Measurements from ENCODE around the gene PNPLA1. TPM values are rescaled to one million over a fixed set of nuclear protein-coding genes. Genes with fewer than 3 reads are reported as not detected.

PNPLA1 gene
- total RNA-seq, 1 donor from 2014 or later = not detected

DNA sequence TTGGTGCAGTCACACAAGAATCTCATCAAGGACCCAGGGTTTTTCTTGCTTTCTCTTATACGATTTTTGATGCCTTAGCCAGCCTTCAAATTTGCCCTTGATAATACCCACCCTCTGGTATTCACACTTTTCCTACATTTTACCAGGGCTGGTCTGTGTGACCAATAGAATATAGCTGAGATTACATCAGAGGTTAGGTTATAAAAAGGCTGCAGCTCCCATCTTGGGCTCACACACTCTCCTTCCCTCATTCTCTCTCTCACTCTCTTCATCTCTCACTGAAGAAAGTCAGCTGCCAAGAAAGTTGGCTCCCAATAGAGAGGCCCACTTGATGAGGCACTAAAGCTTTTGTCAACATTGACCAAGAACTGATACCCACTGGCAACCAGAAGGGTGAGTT lies 4.1 kb upstream of the PNPLA1 start:
- H3K27me3 ChIP-seq (ENCODE audit: low read depth) = peaks cover 58% of the 10 kb centered on the region
- H3K4me3 ChIP-seq = no peak overlapping the region
- H3K4me1 ChIP-seq = no peaks in the 10 kb centered on the region
- TF ChIP-seq, protein P1, sequence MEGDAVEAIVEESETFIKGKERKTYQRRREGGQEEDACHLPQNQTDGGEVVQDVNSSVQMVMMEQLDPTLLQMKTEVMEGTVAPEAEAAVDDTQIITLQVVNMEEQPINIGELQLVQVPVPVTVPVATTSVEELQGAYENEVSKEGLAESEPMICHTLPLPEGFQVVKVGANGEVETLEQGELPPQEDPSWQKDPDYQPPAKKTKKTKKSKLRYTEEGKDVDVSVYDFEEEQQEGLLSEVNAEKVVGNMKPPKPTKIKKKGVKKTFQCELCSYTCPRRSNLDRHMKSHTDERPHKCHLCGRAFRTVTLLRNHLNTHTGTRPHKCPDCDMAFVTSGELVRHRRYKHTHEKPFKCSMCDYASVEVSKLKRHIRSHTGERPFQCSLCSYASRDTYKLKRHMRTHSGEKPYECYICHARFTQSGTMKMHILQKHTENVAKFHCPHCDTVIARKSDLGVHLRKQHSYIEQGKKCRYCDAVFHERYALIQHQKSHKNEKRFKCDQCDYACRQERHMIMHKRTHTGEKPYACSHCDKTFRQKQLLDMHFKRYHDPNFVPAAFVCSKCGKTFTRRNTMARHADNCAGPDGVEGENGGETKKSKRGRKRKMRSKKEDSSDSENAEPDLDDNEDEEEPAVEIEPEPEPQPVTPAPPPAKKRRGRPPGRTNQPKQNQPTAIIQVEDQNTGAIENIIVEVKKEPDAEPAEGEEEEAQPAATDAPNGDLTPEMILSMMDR (IDR thresholded peaks at IDR 0.05; ENCODE audit: borderline replicate concordance) = no peak
- DNase-seq = no peak
- peaks cover 15% of the 10 kb centered on the region for H3K9me3 ChIP-seq (replicated peaks)
- H3K27ac ChIP-seq (replicated peaks) = no peak overlapping the region
- H3K36me3 ChIP-seq = peaks cover 4% of the 10 kb centered on the region
- intact Hi-C loops (cut with micrococcal nuclease) = no loop called here

DNA sequence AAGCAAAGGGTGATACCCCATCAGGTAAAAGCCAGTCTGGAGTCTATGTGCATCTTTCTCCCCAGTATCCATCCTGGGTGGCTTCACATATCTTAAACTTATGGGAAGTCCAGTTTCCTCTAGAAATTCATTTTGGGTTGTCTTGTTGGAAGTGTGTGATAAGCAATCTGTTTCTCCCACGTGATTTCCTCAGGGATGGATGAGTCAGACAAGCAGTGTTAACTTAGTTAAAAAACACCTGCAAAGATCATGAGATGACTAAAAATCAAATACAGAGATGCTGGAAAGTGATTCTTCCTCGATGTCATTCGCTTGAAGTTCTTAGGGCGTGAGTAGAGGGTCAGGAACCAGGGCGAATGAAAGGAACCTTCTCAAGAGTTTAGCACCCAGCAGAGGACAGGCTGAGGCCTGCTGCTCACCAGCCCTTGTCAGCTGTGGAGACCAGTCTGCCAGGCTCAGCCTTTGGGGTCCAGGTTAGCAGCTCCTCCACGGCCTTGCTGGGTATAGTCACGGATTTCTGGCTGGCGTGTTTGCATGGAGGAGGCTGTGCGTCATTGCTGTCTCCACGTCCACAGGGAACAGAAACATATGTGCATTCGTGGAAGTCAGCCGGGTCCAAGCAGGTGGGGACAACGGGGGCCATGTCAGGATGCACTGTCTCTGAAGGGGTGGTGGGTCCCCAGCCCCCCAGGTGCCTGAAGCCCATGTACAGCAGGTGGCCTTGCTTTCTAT lies 2.8 kb upstream of the PNPLA1 start:
- Histone ChIP-seq H3K4me1 (no peaks in the 10 kb centered on the region), H3K9me3 (replicated peaks) (peaks cover 15% of the 10 kb centered on the region), H3K27ac (replicated peaks) (no peak overlapping the region), H3K36me3 (peaks cover 4% of the 10 kb centered on the region), H3K27me3 (ENCODE audit: low read depth) (peaks cover 58% of the 10 kb centered on the region), H3K4me3 (no peak overlapping the region)
- intact Hi-C loops (cut with micrococcal nuclease) = no loop called here
- TF ChIP-seq, protein P1 (IDR thresholded peaks at IDR 0.05; ENCODE audit: borderline replicate concordance) = no peak
- DNase-seq = no peak

DNA sequence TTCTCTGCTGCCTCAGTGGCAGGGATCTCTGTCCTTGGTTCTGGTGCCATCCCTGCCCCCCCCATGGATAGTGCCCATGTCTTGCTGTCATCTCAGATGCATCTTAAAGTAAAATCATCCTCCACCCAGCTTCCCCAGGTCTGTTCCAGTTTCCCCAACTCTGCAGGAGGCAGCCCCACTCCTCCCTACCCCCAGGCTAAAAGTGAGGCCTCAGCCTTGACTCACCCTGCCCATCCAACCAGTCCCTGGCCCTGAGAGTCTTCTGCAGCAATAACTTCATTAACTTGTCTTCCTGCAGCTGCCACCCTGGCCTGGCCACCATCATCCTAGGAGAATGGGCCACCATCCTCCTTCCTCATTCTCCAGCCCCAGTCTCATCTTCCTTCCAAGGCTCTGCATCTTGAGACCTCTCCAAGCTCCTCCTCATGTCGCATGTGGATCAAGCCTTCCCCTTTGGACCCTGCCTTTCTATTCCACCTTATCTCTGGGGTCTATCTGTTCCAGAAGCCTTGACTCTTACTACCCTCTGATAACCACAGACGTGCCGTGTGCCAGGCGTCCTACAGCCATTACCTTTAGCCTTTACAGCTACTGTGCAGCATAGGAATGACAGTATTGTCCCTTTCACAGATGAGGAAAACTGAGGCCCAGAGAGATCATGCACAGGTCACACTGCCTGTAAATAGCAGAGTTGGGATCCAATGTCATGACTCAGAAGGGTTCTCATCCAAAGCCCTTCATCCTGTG lies 2.0 kb upstream of the PNPLA1 start:
- intact Hi-C loops (cut with micrococcal nuclease) = no loop called here
- Histone ChIP-seq H3K36me3 (peaks cover 4% of the 10 kb centered on the region), H3K9me3 (replicated peaks) (peaks cover 15% of the 10 kb centered on the region), H3K4me1 (no peaks in the 10 kb centered on the region), H3K27ac (replicated peaks) (no peak overlapping the region), H3K27me3 (ENCODE audit: low read depth) (peaks cover 63% of the 10 kb centered on the region), H3K4me3 (no peak overlapping the region)
- no peak for DNase-seq
- TF ChIP-seq, protein P1 (IDR thresholded peaks at IDR 0.05; ENCODE audit: borderline replicate concordance) = no peak

DNA sequence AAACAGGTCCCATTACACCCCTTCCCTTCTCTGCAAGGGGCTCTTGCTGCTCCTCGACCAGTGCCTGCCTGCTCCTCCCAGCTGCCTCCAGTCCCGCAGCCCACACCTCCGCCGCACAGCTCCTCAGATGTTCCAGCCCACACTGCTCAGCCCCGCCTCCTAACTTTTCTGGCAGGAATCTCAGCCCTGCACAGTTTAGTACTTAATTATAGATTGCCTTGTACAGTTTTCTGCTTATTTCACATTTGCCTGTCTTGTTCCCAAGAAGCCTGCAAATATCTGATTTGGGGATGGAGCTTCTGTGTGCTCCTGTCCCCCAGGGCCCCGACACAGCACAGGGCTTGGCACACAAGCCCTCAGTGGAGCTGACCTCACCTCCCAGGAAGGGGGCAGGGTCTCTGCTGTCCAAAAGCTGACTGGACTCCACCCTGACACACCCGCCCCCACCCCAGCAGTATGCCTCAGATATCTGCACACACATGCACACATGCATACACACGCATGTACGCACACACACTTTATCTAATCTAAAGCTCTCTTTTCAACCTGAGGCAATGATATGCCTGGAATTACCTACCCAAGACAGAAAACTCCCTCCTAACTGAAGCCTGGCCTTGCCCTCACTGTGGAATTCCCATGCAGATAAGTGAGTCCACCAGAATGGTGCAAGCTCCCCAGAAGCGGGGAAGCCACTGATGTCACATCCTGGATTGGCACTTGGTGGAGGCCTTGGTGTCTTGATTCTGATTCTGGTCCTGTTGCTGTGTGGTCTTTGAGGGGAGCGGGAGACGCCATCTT lies 1.2 kb upstream of the PNPLA1 start:
- peaks cover 66% of the 10 kb centered on the region for H3K27me3 ChIP-seq (ENCODE audit: low read depth)
- intact Hi-C loops (cut with micrococcal nuclease) = no loop called here
- no peak overlapping the region for H3K27ac ChIP-seq (replicated peaks)
- peaks cover 4% of the 10 kb centered on the region for H3K36me3 ChIP-seq
- no peak overlapping the region for H3K4me3 ChIP-seq
- TF ChIP-seq, protein P1 (IDR thresholded peaks at IDR 0.05; ENCODE audit: borderline replicate concordance) = no peak
- H3K9me3 ChIP-seq (replicated peaks) = peaks cover 15% of the 10 kb centered on the region
- no peak for DNase-seq
- no peaks in the 10 kb centered on the region for H3K4me1 ChIP-seq

- TF ChIP-seq, protein P1 (IDR thresholded peaks at IDR 0.05; ENCODE audit: borderline replicate concordance) = no peak
- intact Hi-C loops (cut with micrococcal nuclease) = no loop called here
- no peaks in the 10 kb centered on the region for H3K36me3 ChIP-seq
Observed at GRCh38 chr6:36272234-36272633, 2.4 kb downstream of the PNPLA1 start.

More at GRCh38 chr6:36272234-36272633, 2.4 kb downstream of the PNPLA1 start:
- Histone ChIP-seq H3K9me3 (replicated peaks) (no peaks in the 10 kb centered on the region), H3K4me3 (no peak overlapping the region), H3K27me3 (ENCODE audit: low read depth) (peaks cover 81% of the 10 kb centered on the region), H3K4me1 (no peaks in the 10 kb centered on the region), H3K27ac (replicated peaks) (no peak overlapping the region)
- no peak for DNase-seq
